Activated T-cell treated with anti-CD3 and anti-CD28 coated beads, Interleukin-2, amount 50 U/mL, for 72 hours (primary cell): ENCODE results near the gene ICA1. TPM values are rescaled to one million over a fixed set of nuclear protein-coding genes. Genes with fewer than 3 reads are reported as not detected.

ENCODE experiments used
- ATAC-seq, 2 donors: fragments of 150-1000 bp; cut with Tn5 transposase; replicated peaks in 1 of 2; 2 replicates each; pipeline ENCODE4 v1.10.0; 2021; ENCODE audit warnings: moderate library complexity in 2 of 2, mild to moderate bottlenecking in 1 of 2
- DNase-seq, 2 donors: peaks; one replicate each; pipeline ENCODE4 v3.0.0; 2021 to 2022; ENCODE audit warnings: mixed read lengths in 1 of 2
- H3K27ac Mint-ChIP-seq: one replicate; pipeline ENCODE4 v1.8.0; 2022; ENCODE audit warnings: mild to moderate bottlenecking, moderate library complexity, mixed read lengths
- H3K27me3 Mint-ChIP-seq: one replicate; pipeline ENCODE4 v1.8.0; 2022; ENCODE audit warnings: low read depth, mixed read lengths
- H3K36me3 Mint-ChIP-seq, 2 donors: one replicate each; pipeline ENCODE4 v1.8.0; 2022; ENCODE audit warnings: mixed read lengths in 2 of 2, mild to moderate bottlenecking in 1 of 2; ENCODE audit not compliant: insufficient read depth in 2 of 2
- H3K4me1 Mint-ChIP-seq: one replicate; pipeline ENCODE4 v1.8.0; 2022; ENCODE audit warnings: low read depth, mixed read lengths
- H3K4me3 Mint-ChIP-seq, 2 donors: one replicate each; pipeline ENCODE4 v1.8.0; 2022; ENCODE audit warnings: mild to moderate bottlenecking in 2 of 2, mixed read lengths in 2 of 2, moderate library complexity in 2 of 2
- H3K9me3 Mint-ChIP-seq, 2 donors: one replicate each; pipeline ENCODE4 v1.8.0; 2022; ENCODE audit warnings: mixed read lengths in 2 of 2
- total RNA-seq, 2 donors: library from RNA; stranded (reverse); gene quantifications; one replicate each; pipeline ENCODE4 v1.2.3, GENCODE V29; 2022

Gene ICA1
- total RNA-seq, 2 donors from 2014 or later: 2.7 to 4.6 TPM

GRCh38 chr7:8197994-8198698, 63.8 kb downstream of the ICA1 start:
- peaks cover 29% of the 10 kb centered on the region for H3K4me1 Mint-ChIP-seq
- no peaks in the 10 kb centered on the region for H3K36me3 Mint-ChIP-seq
- DNase-seq: peak; percentile 57 to 63
- no peaks in the 10 kb centered on the region for H3K9me3 Mint-ChIP-seq
- ATAC-seq: peak; percentile 79 to 90
- peak overlapping the region; percentile 12 for H3K27ac Mint-ChIP-seq
- H3K4me3 Mint-ChIP-seq: peak overlapping the region in 1 of 2 donors; percentile 6
- H3K27me3 Mint-ChIP-seq: peaks cover 12% of the 10 kb centered on the region

GRCh38 chr7:8192897-8193296, 69.1 kb downstream of the ICA1 start:
- Mint-ChIP-seq H3K9me3 (no peaks in the 10 kb centered on the region), H3K4me3 (no peak overlapping the region), H3K27me3 (no peaks in the 10 kb centered on the region), H3K27ac (no peak overlapping the region), H3K36me3 (no peaks in the 10 kb centered on the region), H3K4me1 (no peaks in the 10 kb centered on the region)
- ATAC-seq: no peak
- no peak for DNase-seq

- ATAC-seq (peak; percentile 52 to 69), DNase-seq (peak; percentile 58 to 60)
- no peaks in the 10 kb centered on the region for H3K36me3 Mint-ChIP-seq
- H3K9me3 Mint-ChIP-seq: no peaks in the 10 kb centered on the region
- no peak overlapping the region for H3K4me3 Mint-ChIP-seq
- H3K27me3 Mint-ChIP-seq: no peaks in the 10 kb centered on the region
- H3K27ac Mint-ChIP-seq: no peak overlapping the region
- peaks cover 11% of the 10 kb centered on the region for H3K4me1 Mint-ChIP-seq
Observed at GRCh38 chr7:8190119-8190895, 71.7 kb downstream of the ICA1 start.

- Mint-ChIP-seq H3K27ac (no peak overlapping the region), H3K36me3 (no peaks in the 10 kb centered on the region), H3K4me1 (peaks cover 11% of the 10 kb centered on the region), H3K9me3 (no peaks in the 10 kb centered on the region), H3K4me3 (no peak overlapping the region), H3K27me3 (no peaks in the 10 kb centered on the region)
- DNase-seq: no peak
- ATAC-seq: no peak
Observed at GRCh38 chr7:8189625-8190024, 72.3 kb downstream of the ICA1 start.

- Mint-ChIP-seq H3K27ac (peak overlapping the region; percentile 20), H3K27me3 (no peaks in the 10 kb centered on the region), H3K36me3 (no peaks in the 10 kb centered on the region), H3K9me3 (no peaks in the 10 kb centered on the region), H3K4me1 (peaks cover 11% of the 10 kb centered on the region), H3K4me3 (no peak overlapping the region)
- ATAC-seq: no peak
- no peak for DNase-seq
Observed at GRCh38 chr7:8185926-8186683, 75.9 kb downstream of the ICA1 start.

GRCh38 chr7:8184221-8184620, 77.7 kb downstream of the ICA1 start:
- ATAC-seq: no peak
- Mint-ChIP-seq H3K4me3 (no peak overlapping the region), H3K27me3 (no peaks in the 10 kb centered on the region)

GRCh38 chr7:8179486-8179885, 82.5 kb downstream of the ICA1 start:
- ATAC-seq (no peak), DNase-seq (no peak)
- Mint-ChIP-seq H3K27ac (no peak overlapping the region), H3K9me3 (peaks cover 2 to 3% of the 10 kb centered on the region in 2 donors), H3K4me1 (peaks cover 46% of the 10 kb centered on the region), H3K4me3 (no peak overlapping the region), H3K27me3 (no peaks in the 10 kb centered on the region), H3K36me3 (peaks cover 0 to 4% of the 10 kb centered on the region in 2 donors)

More at GRCh38 chr7:8184221-8184620, 77.7 kb downstream of the ICA1 start:
- Mint-ChIP-seq H3K4me1 (peaks cover 11% of the 10 kb centered on the region), H3K27ac (no peak overlapping the region), H3K36me3 (no peaks in the 10 kb centered on the region), H3K9me3 (no peaks in the 10 kb centered on the region)
- no peak for DNase-seq

DNA sequence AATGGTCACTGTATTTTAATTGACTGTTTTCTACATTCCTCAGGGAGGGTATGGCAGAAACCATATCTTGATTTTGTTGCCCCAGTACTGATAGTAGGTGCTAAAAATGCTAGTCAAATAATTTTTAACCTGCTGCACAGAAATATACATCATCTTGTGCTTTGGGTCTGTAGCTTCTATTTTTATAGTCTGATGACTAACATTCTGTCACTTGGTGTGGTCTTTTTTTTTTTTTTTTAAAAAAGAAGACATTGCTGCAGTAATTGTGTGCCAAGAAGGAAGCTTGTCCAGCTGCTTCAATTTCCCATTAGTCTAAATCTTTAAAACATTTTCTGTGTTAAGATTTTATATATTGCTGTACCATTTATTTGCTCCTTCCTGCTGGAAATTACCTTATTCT, 83.6 kb downstream of the ICA1 start:
- DNase-seq (no peak), ATAC-seq (no peak)
- Mint-ChIP-seq H3K27me3 (no peaks in the 10 kb centered on the region), H3K4me3 (peak overlapping the region; percentile 61 to 65), H3K36me3 (peaks cover 0 to 4% of the 10 kb centered on the region in 2 donors), H3K27ac (peak overlapping the region; percentile 84), H3K9me3 (peaks cover 2 to 3% of the 10 kb centered on the region in 2 donors), H3K4me1 (peaks cover 52% of the 10 kb centered on the region)

GRCh38 chr7:8177109-8177933, 84.6 kb downstream of the ICA1 start:
- Mint-ChIP-seq H3K9me3 (peaks cover 2 to 3% of the 10 kb centered on the region in 2 donors), H3K27me3 (no peaks in the 10 kb centered on the region)
- ATAC-seq: no peak

DNA sequence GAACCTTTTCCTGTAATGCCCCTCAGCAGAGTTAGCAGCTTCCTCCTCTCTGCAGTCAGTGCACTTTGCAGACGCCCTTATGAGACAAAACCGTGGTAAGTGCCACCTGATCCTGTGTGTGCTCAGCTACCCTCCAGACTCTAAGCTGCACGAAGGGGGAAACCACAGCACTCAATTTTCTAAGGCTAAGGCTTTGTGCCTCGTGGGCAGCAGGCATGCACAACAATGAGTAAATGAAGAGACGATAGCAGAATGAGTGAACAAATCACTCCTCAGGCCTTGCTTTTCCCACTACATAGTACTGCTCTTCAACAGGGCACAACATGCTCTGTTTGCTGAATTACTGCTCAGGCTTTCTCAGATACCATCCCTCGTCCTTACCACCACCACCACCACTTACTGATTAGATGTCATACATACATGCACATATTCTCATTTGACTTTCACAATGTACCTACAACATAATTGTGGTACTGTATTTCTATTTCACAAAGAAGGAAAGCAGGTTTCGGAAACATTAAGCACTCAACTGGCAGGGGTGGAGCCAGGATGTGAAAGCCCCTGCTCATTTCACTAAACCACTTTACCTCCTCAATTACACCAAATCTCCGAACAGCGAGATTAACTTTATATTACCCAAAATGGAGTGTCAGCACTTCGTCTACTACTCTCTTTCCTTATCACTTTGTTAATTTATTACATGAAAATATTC, 85.4 kb downstream of the ICA1 start:
- ATAC-seq: peak; percentile 88 to 89
- H3K4me1 Mint-ChIP-seq: peaks cover 52% of the 10 kb centered on the region
- peaks cover 0 to 4% of the 10 kb centered on the region in 2 donors for H3K36me3 Mint-ChIP-seq
- no peaks in the 10 kb centered on the region for H3K27me3 Mint-ChIP-seq
- DNase-seq: peak; percentile 66 to 72
- peaks cover 2 to 3% of the 10 kb centered on the region in 2 donors for H3K9me3 Mint-ChIP-seq
- H3K4me3 Mint-ChIP-seq: peak overlapping the region; percentile 69 to 87
- H3K27ac Mint-ChIP-seq: peak overlapping the region; percentile 64

More at GRCh38 chr7:8177109-8177933, 84.6 kb downstream of the ICA1 start:
- Mint-ChIP-seq H3K36me3 (peaks cover 0 to 4% of the 10 kb centered on the region in 2 donors), H3K27ac (peak overlapping the region; percentile 64), H3K4me3 (peak overlapping the region; percentile 69 to 87), H3K4me1 (peaks cover 52% of the 10 kb centered on the region)
- DNase-seq: no peak

- ATAC-seq: no peak
- no peak for DNase-seq
- H3K36me3 Mint-ChIP-seq: peaks cover 0 to 4% of the 10 kb centered on the region in 2 donors
- peak overlapping the region; percentile 64 for H3K27ac Mint-ChIP-seq
- H3K27me3 Mint-ChIP-seq: no peaks in the 10 kb centered on the region
- peaks cover 52% of the 10 kb centered on the region for H3K4me1 Mint-ChIP-seq
- H3K9me3 Mint-ChIP-seq: peaks cover 2 to 3% of the 10 kb centered on the region in 2 donors
- H3K4me3 Mint-ChIP-seq: peak overlapping the region; percentile 69 to 87
Observed at GRCh38 chr7:8175929-8176369, 86.0 kb downstream of the ICA1 start.
